Endothelial cell of hepatic sinusoid (primary cell): Measurements from ENCODE around the gene FAM222A.

Experiments used
- in situ Hi-C: cut with HindIII; loops from 2 replicates; pipeline ENCODE4 v1.10.0; 2017; ENCODE audit warnings: low sequenced_read_pairs

The FAM222A gene

DNA sequence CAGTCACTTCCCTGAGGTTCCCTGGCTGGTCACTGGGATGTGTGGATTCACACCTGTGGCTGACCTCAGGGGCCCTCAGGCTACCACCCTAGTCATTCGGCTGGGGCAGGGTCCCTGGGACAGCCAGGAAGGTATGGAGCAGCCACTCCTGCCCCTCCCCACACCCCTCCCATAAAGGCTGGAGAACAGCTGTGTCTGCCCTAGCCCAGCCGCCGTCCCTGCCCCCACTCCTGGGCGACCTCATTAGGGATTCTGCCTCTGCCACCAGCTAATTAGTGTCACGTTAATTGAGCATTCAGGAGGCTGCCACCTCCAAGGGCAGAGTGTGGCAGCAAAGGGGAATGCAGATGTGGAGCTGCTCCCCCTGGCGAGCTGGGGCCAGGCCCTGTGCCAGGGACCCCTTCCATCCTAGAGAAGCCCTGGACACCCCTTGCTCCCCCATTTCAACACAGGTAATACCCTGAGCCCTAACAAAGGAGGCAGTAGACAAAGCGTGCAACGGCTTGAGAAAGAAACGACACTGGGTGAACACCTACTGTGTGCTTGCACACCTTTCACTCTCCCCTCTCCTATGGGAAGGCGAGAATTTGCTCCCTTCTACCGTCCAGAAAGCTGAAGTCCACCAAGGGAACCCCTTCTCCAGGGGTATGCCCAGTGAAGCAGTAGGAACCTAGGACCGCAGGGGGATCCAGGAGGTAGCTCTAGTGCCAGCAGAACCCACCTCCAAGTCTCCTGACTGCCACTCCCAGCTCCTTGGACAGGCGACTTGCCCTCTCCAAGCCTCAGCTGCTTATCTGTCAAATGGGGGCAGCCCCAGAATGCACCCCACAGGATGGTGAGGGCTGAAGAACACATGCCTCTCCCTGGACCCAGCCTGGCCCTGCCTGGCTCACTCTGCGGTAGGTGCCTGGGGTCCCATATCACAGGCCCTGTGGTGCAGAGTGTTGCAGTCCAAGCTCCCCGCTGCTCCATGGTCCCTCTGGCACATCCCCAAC lies 45.1 kb downstream of the FAM222A start:
- in situ Hi-C loops = no loop called here

DNA sequence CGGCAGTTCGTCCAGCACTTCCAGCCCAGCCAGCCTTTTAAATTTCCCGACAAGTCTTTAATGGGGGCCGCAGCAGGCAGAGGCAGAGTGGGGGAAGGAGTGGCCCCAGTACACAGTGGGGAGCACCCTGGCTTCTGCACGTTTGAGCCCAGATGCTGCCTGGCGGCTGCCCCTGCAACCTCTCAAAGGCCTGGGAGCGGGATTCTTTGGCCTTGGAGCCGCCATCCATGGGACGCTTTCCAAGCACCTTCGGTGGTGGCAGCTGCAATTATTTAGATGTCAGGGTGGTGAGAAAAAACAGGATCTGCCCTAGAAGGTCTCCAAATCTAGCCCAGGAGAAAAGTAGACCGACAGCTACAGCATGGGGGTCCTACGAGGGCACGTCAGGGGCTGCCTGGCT lies 46.0 kb downstream of the FAM222A start:
- in situ Hi-C loops = no loop called here

DNA sequence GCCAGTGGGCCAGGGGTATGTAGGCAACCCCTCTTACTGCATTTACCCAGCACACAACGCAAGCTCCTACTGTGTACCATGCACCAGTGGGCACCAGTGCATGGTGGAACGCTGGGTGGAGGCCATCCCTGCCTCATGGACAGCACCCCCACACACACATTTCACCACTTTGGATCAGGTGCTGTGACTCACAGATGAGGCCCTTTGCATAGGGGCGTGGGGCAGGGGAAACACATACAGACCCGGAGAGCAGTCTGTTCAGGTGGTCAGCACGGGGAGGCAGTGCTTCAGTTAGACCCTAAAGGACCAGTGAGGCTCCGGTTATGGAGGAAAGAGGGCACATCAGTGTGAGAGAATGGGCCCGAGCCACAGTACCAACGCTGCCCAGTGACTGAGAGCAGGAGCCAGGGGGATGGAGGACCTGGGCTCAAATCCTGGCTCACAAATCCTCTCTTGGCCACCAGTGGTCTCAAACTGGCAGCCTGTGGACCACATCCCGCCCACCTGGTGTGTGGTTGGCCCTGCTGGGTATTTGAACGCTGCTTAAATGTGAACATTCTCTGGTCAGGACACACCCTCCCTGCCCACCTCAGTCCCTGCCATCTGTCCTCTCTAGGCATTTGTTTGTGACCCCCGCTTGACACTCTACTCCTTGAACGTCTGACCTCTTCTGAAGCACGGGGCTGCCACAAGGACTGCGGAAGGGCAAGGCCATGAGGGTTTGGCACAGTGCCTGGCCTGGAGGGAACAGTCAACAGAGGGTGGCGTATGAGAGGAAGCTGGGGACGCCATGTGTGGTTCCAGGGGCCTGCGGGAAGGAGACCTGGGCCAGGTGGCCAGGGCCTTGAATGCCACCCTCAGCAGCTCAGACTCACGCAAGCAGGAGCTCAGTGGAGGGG lies 46.7 kb downstream of the FAM222A start:
- in situ Hi-C loops = no loop called here

DNA sequence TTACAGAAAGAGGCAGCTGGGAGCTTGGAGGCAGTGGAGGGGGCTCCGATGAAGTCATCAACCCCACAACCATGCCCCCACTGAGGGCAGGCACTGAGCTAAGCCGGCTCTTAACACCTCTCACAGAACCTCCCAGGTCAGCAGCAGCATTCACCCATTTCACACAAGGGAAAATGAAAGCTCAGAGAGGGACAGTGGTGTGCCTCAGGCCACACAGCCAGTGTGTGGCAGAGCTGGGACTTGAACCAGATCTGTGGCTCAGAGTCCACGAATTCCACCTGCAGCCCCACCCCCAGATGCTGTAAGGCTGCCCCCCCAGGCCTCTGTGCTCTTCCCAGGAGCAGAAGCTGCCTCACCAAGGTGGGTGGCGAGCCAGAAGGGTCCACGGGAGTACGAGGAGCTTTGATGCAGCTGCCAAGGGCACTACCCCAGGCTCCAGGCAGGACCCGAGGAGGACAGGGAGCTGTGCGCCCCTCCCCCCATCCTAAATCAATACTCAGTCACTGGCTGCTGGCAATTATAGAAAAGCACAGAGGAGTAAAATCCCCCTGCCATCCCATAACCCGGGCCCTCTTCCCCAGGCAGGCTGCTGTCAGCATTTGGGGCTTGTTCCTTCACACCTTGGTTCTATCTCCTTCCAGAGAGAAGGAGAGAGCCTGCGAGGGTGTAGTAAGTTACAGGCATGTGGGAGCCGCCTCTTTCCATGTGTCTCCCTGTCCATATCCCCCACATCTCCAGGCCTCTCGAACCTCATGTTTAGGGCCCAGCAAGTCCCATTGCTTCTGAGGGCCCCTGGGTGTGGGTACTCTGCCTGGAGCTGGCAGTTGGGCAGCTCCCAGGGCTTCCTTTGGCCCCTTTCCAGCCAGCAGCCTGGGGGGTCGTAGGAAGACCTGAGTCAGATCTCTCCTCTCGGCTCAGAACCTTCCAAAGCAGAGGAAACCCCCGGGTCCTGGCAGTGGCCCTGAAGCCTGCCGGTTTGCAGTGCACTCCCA lies 47.6 kb downstream of the FAM222A start:
- in situ Hi-C loops = no loop called here

DNA sequence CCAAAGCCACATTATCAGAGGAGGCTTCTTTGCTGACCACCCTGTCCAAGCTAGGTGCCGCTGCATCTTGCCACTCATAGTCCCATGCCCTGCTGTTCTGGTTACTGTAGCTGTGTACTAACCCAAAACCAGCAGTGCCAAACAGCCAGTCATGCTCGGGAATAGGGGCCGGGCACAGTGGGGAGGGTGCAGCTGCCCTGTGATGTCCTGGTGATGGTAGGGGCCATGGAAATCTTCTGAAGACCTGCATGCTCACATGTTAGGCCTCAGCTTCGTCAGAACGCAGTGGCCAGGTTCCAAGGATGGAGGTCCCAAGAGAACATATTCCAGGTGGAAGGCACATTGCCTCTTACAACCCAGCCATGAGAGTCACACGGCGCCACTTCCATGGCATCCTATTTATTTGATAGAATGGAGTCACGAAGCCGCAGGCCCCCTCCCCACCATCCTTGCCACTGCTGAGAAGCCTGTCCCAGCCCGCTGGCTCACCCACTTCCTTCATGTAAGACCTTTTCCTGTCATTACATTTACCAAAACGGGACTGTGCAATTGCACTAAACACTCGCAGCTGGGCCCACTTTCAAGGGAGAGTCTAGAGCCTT lies 48.5 kb downstream of the FAM222A start:
- in situ Hi-C loops = no loop called here

DNA sequence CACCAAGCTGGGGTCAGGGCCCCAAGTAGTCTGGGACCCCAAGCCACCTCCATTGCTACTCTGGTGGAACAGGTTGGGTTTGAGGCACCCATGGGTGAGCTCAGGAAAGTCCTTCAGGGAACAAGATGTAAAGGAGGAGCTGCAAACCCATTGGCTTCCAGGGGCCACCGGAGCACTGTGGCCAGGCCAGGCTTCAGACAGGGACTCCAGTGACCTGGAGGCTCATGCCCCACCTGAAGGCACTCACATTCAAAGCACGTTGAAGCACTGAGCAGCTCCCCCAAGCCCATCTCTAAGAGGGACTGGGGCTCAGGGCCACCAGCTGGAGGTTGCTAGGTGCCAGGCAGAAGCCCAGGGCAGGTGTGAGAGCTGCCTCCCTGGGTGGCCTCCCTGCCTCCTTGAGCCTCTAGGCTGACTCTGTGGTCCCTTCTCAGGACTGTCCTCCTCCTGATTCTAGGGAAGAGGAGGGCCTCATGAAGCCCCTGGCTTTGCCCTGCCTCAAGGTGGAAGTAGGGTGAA lies 49.1 kb downstream of the FAM222A start:
- in situ Hi-C loops = no loop called here

DNA sequence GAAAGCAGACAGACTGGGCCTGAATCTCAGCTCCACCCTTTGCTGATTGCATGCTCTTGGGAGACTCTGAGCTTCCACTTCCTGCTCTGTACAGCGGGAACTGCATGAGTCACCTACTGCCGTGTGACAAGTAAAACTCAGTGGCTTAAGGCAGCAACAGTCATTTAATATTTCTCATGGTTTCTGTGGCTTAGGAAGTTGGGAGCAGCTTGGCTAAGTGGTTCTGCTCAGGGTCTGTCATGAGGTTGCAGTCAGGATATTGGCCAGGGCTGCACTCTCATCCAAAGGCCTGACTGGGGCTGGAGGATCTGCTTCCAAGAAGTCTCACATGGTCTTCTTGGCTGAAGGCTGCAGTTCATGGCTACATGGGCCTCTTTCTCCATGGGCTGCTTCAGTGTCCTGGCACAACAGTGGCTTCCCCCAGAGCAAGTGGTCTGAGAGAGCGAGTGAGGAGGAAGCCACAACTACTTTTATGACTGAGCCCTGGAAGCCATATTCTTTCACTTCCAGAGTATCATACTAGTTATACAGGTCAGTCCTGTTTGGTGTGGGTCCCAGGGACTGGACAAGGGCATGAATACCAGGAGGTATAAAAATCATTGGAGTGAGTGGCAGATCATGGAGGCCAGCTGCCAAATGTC lies 49.7 kb downstream of the FAM222A start:
- in situ Hi-C loops = no loop called here

DNA sequence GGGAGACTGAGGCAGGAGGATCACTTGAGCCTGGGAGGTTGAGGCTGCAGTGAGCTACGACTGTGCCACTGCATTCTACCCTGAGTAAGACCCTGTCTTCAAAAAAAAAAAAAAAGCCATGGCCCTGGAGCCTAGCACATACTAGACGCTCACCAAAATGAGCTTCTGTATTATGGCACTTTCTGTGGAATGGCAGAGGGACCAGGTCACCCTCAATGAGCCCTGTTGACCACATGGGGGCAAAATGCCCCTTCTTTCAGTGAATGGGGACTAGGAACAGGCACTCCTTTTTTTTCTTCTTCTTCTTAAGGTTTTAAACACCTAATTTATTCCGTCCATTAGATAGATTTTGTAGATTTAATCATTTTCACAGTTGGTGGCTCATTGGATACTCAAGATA lies 50.5 kb downstream of the FAM222A start:
- in situ Hi-C loops = no loop called here

DNA sequence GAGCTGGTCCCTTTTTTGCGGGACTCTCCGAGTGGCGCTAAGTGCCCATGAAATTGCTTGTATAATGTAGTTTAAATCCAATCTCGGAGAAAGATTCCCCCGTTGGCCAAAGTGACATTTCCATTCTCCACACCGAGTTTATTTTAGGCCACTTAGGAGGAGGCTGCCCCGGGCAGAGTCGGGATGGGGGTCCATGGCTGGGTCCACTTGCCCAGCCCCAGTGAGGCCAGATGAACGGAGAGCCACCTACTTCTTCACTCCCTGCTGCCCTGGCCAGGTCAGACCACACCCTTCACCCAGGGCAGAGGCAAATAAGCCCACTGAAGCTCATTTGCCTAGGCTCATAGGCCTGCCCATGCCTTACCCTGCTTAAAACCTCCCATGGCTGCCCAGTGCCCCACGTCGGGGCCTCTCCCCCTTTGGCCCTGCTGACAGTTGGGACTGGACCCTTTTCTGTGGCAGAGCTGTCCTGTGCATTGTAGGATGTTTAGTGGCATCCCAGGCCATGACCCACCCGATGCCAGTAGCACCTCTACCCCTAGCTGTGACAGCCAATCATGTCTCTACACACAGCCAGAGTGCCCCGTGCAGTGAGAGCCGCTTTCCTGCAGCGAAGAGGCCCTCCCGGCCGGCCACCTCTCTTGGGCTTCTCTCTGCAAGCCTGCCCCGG lies 51.3 kb downstream of the FAM222A start:
- in situ Hi-C loops = no loop called here

DNA sequence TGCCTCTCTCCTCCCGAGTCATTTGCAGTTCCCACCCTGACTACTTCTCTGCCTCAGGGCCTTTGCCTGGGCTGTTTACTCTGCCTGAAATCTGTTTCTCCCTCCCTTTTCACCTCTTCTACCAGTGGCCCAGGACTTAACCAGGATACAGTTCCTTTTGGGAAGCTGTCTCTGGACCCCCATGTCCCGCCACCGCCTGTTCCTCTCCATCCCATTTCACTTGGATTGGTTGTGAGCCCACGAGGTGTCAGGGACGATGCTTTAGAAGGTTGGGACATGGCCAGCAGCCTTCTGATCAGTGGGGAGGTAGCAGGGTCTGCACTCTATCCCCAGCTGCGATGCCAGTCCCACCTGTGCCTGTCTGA lies 51.8 kb downstream of the FAM222A start:
- in situ Hi-C loops = no loop called here

DNA sequence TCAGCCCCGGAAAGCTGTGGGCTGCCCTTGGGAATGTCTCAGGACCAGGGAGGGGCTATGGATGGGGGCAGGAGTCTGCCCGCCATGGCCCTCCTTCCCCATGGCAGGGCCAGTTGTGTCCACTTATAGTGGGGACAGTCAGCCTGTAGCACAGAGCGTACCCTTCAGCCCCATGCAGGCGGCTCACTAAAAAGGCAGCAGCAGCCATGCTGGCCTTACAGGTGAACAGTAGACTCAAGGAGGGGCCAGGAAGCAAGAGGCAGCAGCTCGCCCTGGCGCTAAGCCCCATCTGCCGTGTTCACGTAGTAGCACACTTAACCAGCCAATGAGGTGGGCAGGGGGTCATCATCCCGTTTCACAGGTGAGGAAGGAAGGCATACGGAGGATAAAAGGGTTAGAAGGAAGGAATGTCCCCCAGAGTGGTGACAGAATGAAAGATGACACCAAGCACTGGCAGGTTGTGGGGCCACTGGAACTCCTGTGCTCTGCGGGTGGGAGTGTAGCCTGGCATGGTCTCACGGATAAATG lies 52.7 kb downstream of the FAM222A start:
- in situ Hi-C loops = no loop called here

DNA sequence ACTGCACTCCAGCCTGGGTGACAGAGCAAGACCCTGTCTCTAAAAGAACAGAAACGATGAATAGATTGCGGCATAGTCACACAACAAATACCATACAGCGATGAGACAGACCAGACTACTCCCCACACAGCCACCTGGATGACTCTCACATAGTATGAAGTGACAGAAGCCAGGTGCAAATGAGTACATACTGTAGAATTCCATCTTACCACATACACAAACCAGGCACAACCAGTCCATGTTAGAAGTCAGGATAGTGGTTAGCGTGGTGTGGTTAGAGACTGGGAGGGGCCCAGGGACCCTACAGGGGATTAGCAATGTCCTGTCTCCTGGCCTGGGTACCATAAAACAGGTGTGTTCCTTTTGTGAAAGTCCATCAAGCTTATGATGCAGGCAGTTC lies 53.8 kb downstream of the FAM222A start:
- in situ Hi-C loops = no loop called here

DNA sequence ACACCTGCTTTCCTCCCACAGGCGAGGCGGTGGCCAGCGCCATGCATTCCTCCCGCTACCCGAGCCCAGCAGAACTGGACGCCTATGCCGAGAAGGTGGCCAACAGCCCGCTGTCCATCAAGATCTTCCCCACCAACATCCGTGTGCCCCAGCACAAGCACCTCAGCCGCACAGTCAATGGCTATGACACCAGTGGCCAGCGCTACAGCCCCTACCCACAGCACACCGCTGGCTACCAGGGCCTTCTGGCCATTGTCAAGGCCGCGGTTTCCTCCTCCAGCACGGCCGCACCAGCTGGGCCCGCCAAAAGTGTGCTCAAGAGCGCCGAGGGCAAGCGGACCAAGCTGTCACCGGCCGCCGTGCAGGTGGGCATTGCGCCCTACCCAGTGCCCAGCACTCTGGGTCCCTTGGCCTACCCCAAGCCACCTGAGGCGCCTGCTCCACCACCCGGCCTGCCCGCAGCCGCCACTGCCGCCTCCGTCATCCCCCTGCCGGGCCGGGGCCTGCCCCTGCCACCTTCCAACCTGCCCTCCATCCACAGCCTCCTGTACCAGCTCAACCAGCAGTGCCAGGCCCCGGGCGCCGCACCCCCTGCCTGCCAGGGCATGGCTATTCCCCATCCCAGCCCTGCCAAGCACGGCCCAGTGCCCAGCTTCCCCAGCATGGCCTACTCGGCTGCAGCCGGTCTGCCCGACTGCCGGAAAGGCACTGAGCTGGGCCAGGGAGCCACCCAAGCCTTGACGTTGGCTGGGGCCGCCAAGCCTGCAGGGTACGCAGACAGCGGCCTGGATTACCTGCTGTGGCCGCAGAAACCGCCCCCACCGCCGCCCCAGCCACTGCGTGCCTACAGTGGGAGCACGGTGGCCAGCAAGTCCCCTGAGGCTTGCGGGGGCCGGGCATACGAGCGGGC lies 54.6 kb downstream of the FAM222A start:
- in situ Hi-C loops = no loop called here

DNA sequence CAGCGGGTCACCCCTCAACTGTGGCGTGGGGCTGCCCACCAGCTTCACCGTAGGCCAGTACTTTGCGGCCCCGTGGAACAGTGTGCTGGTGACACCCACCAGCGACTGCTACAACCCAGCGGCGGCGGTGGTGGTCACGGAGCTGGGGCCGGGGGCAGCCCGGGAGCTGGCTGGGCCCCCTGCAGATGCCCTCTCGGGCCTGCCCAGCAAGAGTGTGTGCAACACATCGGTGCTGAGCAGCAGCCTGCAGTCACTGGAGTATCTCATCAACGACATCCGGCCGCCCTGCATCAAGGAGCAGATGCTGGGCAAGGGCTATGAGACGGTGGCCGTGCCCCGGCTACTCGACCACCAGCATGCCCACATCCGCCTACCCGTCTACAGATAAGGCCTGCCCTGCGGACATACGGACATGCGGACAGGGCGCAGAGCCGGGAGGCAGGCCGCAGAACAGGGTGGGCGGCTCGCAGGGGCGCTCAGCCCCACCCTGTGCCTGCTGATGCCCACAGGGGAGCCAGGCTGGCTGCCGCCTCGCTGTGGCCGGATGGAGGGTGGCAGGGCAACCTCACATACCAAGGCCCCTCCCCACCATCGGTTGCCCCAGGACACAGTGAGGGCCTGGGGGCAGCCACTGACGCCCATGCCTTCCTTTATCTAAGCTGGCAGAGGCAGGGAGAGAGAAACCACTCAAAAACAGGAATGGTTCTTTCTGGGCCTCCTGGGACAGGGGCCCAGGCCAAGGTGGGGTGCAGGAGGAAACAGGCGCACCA lies 55.5 kb downstream of the FAM222A start:
- in situ Hi-C loops = no loop called here

DNA sequence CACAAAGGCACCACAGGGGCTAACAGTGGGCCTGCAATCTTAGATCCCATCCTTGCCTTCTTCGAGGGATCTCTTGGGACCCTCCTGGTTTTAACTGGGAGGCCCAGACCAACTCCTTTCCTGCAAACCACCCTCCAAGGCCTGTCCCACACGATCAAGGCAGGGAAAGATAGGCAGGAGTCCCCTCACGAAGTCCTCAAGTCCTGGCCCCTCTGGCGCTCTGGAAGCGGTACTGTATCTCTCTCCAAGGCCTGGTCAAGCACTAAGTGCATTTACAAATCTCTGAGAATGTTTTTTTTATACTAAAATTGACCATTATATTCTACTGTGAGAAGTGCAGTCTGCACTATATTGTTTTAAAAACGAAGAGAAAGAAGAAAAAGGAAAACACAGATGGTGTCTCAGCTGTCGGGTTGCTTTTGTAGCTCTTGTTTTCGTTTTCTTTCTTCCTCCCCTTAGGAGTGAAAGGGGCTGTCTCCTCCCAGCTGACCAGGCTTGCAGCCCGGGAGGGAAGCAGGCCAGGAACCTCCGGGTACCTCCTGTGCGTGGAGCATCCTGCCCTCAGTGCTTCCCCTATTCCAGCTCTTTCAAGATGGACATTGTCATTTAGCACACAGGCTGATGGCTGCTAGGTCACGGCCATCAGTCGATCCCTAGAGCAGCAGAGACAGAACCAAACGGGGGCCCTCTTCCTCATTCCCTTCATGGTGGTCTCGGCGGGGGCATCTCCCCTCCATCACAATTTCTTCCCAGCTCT lies 56.7 kb downstream of the FAM222A start:
- in situ Hi-C loops = no loop called here
